Measurements from ENCODE around the gene P4HA2. TPM values are rescaled to one million over a fixed set of nuclear protein-coding genes. Genes with fewer than 3 reads are reported as not detected.
A peak's percentile ranks its signal among the peaks of the same experiment; 100 is the strongest.
"Not testable (repeated sequence)": the region's sequence is repeated elsewhere in the genome, so short reads cannot be mapped to it uniquely, and the experiment has no call there.

The P4HA2 gene
- total RNA-seq, 1 donor from 2014 or later: 19.0 TPM

- no peak for ATAC-seq
These were observed 28.5 kb downstream of the P4HA2 start for GRCh38 chr5:132199116-132199680.

DNA sequence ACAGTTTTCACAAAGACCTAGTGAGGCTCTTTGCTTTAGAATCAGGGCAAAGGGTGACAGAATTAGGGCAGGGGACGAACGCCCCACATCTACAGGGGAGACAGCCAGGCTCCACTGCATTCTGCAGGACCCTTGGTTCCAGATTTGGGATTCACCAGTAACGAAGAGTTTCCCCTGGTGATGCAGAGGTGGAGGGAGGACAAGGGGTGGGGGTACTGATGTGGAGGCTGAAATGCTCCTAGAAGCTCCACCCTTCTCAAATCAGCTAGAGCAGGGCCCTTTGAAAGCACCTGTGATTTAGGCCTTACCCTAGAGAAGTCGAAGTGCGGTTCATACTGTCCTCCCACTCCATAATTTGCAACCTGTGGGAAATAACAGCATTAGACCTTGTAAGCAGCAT is 29.1 kb downstream of the P4HA2 start:
- no peak for ATAC-seq

- ATAC-seq: no peak
These were observed 31.9 kb downstream of the P4HA2 start for GRCh38 chr5:132195727-132196126.

- ATAC-seq: no peak
These were observed 34.4 kb downstream of the P4HA2 start for GRCh38 chr5:132193165-132193694.

GRCh38 chr5:132190161-132190817 is 37.4 kb downstream of the P4HA2 start:
- ATAC-seq: peak; percentile 67

DNA sequence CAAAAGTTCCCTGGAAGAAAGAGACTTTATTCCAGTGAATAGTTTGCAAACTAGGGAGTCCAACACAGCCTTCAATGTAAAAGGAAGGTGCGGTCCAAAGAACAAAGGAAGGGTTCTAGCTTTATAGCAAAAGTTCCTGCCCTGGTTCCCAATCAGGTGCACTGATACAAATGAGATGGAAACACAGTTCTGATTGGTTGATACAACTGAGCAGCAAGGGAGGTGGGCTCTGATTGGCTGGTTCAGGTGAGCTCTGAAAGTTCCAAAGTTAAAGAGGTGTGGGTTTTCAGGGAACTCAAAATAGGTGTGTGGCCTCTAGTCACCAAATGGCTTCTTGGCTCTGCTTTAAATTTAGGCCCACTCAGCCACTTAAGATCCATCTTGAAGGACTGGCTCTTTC is 43.1 kb downstream of the P4HA2 start:
- no peak for ATAC-seq

DNA sequence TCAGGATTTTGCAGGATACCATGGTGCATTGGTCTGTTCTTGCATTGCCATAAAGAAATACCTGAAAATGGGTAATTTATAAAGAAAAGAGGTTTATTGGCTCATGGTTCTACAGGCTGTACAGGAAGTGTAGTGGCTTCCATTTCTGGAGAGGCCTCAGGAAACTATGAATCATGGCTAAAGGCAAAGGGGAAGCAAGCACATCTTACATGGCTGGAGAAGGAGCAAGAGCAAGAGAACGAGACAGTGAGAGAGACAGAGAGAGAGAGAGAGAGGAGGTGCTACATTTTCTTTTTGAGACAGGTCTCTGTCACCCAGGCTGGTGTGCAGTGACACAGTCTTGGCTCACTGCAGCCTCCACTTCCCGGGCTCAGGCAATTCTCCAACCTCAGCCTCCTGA is 43.9 kb downstream of the P4HA2 start:
- ATAC-seq: no peak

DNA sequence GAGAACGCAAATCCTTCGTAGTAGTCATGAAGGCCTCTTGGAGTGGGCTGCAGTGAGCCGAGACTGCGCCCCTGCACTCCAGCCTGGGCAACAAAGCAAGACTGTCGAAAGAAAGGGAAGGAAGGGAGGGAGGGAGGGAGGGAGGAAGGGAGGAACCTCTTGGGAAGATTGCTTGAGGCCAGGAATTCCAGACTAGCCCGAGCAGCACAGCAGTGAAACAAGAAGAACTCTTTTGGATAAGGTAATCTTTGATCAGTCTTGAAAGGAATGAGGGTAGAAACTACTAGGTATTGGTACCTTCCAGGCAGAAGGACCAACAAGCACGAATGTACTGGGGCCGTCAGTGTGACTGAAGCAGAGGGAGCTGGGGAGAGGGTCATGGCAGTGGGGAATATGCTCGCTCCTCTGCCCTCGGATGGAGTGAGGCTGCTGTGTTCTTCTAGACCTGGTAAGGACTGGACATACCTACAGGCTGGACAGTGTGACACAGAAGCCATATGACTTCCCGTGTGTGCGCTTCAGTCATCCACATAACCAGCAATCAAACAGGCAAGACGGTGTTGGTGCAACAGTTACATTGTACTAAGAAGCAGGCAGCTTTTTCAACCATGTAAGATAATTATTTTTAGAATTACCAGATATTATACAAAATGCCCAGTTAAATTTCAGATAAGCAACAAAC is 45.2 kb downstream of the P4HA2 start:
- ATAC-seq: peak; percentile 21

GRCh38 chr5:132181011-132181629 is 46.5 kb downstream of the P4HA2 start:
- peak; percentile 17 for ATAC-seq

- ATAC-seq: peak; percentile 63
These were observed 47.4 kb downstream of the P4HA2 start for GRCh38 chr5:132180134-132180745.

GRCh38 chr5:132179405-132179804 is 48.2 kb downstream of the P4HA2 start:
- no peak for ATAC-seq

GRCh38 chr5:132177691-132178149 is 49.9 kb downstream of the P4HA2 start:
- ATAC-seq: no peak

DNA sequence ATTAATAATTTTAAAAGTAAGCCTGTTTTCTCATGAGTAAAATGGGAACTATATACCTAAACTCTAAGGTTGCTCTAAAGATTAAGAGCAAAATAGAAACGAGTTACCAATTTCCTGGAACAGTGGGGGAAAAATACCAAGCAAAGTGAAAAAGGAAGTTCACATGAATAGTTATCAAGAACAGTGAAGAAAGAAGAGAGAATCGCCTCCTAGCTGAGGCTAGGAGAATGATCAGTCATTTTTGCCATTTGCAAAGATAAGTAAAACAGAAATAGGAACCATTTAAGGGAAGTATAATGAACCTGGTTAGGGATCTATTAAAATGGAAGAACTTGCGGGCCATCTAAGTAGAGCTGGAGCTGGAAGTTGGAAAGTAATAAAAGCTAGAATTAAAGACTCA is 50.7 kb downstream of the P4HA2 start:
- no peak for ATAC-seq

DNA sequence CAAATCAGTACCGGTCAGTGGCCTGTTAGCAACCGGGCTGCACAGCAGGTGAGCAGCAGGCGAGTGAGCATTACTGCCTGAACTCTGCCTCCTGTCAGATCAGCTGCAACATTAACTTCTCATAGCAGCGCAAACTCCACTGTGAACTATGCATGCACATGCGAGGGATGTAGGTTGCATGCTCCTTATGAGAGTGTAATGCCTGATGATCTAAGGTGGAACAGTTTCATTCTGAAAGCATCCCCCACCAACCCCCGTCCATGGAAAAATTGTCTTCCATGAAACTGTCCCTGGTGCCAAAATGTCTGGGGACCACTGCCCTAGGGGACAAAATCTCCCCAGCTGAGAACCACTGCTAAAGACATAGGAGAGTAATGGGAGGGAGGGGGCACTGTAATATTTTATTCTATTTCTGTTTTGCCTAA is 51.1 kb downstream of the P4HA2 start:
- no peak for ATAC-seq

DNA sequence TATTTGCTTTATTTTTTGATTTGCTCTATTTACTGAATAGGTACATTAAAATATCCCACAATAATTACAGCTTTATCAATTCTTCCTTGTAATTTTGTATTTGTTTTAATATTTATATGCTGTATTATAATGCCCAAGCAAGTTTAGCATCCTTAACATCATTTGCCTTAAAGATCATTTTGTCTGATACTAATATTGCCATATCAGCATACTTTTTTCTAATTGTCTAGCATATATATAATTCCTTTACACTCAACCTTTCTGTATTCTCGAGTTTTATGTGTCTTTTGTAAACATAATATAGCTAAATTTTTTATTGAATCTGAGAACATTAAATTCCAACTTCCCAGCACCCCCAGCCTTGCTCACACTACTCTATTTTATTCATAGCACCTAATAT is 64.7 kb downstream of the P4HA2 start:
- no peak for ATAC-seq

DNA sequence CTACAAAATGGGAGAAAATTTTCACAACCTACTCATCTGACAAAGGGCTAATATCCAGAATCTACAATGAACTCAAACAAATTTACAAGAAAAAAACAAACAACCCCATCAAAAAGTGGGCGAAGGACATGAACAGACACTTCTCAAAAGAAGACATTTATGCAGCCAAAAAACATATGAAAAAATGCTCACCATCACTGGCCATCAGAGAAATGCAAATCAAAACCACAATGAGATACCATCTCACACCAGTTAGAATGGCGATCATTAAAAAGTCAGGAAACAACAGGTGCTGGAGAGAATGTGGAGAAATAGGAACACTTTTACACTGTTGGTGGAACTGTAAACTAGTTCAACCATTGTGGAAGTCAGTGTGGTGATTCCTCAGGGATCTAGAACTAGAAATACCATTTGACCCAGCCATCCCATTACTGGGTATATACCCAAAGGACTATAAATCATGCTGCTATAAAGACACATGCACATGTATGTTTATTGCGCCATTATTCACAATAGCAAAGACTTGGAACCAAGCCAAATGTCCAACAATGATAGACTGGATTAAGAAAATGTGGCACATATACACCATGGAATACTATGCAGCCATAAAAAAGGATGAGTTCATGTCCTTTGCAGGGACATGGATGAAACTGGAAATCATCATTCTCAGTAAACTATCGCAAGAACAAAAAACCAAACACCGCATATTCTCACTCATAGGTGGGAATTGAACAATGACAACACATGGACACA is 65.9 kb downstream of the P4HA2 start:
- ATAC-seq: not testable (repeated sequence)

DNA sequence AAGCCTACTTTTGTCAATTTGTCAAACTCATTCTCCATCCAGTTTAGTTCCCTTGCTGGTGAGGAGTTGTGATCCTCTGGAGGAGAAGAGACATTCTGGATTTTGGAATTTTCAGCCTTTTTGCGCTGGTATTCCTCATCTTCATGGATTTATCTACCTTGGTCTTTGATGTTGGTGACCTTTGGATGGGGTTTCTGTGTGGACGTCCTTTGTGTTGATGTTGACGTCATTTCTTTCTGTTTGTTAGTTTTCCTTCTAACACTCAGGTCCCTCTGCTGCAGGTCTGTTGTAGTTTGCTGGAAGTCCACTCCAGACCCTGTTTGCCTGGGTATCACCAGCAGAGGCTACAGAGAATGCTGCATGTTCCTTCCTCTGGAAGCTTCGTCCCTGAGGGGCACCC is 71.2 kb downstream of the P4HA2 start:
- no peak for ATAC-seq

DNA sequence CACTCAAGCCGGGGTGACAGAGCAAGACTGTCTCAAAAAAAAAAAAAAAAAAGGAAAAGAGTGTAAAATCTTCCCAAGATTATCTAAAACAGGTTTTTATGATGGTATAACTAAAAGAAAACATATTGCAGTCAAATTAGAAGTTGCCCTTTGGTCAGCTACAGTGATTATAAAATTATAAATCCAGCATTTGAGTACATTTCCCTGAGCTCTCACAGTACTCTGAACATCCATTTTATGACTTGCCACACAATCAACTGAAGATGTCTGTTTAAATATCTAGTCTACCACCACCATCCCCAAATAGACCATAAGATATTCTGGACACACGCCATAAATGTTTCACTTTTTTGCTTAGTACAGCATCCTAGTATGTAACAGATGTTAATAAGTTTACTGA is 77.1 kb downstream of the P4HA2 start:
- ATAC-seq: no peak

GRCh38 chr5:132147663-132148062 is 80.0 kb downstream of the P4HA2 start:
- ATAC-seq: no peak

DNA sequence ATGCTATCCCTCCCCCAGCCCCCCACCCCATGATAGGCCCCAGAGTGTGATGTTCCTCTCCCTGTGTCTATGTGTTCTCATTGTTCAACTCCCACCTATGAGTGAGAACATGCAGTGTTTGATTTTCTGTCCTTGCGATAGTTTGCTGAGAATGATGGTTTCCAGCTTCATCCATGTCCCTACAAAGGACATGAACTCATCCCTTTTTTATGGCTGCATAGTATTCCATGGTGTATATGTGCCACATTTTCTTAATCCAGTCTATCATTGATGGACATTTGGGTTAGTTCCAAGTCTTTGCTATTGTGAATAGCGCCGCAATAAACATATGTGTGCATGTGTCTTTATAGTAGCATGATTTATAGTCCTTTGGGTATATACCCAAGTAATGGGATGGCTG is 82.3 kb downstream of the P4HA2 start:
- ATAC-seq: not testable (repeated sequence)

- no peak for ATAC-seq
These were observed 84.5 kb downstream of the P4HA2 start for GRCh38 chr5:132143148-132143547.

- no peak for ATAC-seq
These were observed 85.2 kb downstream of the P4HA2 start for GRCh38 chr5:132142459-132142858.

Data from esophagus mucosa (tissue), 1 donor.